Loucy (cell line): Measurements from ENCODE around the gene THY1.

Experiments
- H2AFZ ChIP-seq: fragments of 200-600 bp; sonication (generic); 2 replicates; pipeline ENCODE4 v1.6.0; 2016; ENCODE audit warnings: antibody characterized with exemption, mild to moderate bottlenecking, low read length, moderate library complexity
- H3F3A ChIP-seq: fragments of 200-600 bp; 2 replicates; pipeline ENCODE4 v1.6.0; 2016; ENCODE audit warnings: antibody characterized with exemption, low read depth, mild to moderate bottlenecking
- H3K27me3 ChIP-seq: fragments of 200-600 bp; sonication (generic); 2 replicates; pipeline ENCODE4 v1.6.1; 2014; ENCODE audit warnings: low read length, mild to moderate bottlenecking; ENCODE audit not compliant: insufficient read depth, poor library complexity, severe bottlenecking
- H3K36me3 ChIP-seq: fragments of 200-600 bp; sonication (generic); 2 replicates; pipeline ENCODE4 v1.6.1; 2016; ENCODE audit warnings: low read length; ENCODE audit not compliant: insufficient read depth
- H3K4me1 ChIP-seq: fragments of 200-600 bp; sonication (generic); 2 replicates; pipeline ENCODE4 v1.5.1; 2014; ENCODE audit warnings: low read length, mild to moderate bottlenecking; ENCODE audit not compliant: insufficient read depth, poor library complexity, severe bottlenecking
- H3K4me2 ChIP-seq: fragments of 200-600 bp; sonication (generic); 2 replicates; pipeline ENCODE4 v1.6.0; 2014; ENCODE audit warnings: antibody characterized with exemption, low read length, low read depth, mild to moderate bottlenecking; ENCODE audit not compliant: poor library complexity, severe bottlenecking
- H3K4me3 ChIP-seq: fragments of 200-600 bp; sonication (generic); 2 replicates; pipeline ENCODE4 v1.5.1; 2014; ENCODE audit warnings: low read length, mild to moderate bottlenecking, mixed read lengths; ENCODE audit not compliant: poor library complexity, severe bottlenecking
- H3K79me2 ChIP-seq: fragments of 200-600 bp; sonication (generic); 2 replicates; pipeline ENCODE4 v1.6.1; 2014; ENCODE audit warnings: low read length; ENCODE audit not compliant: insufficient read depth
- H3K9ac ChIP-seq: fragments of 200-600 bp; sonication (generic); 2 replicates; pipeline ENCODE4 v1.6.0; 2014; ENCODE audit warnings: mild to moderate bottlenecking, low read depth, low read length, moderate library complexity; ENCODE audit not compliant: poor library complexity, severe bottlenecking
- H3K9me2 ChIP-seq: fragments of 200-600 bp; sonication (generic); replicated peaks from 2 replicates; pipeline ENCODE4 v1.6.1; 2016; ENCODE audit warnings: low read depth, low read length, mixed read lengths
- H3K9me3 ChIP-seq: fragments of 200-600 bp; sonication (generic); 2 replicates; pipeline ENCODE4 v1.6.1; 2014; ENCODE audit warnings: mild to moderate bottlenecking, antibody characterized with exemption, low read length, low read depth; ENCODE audit not compliant: insufficient read depth
- H4K20me1 ChIP-seq: fragments of 200-600 bp; sonication (generic); 2 replicates; pipeline ENCODE4 v1.6.0; 2014; ENCODE audit warnings: antibody characterized with exemption, low read length, mild to moderate bottlenecking; ENCODE audit not compliant: insufficient read depth, poor library complexity, severe bottlenecking
- EZH2phosphoT487 ChIP-seq: fragments of 200-600 bp; IDR thresholded peaks from 2 replicates; pipeline ENCODE4 v1.6.1; 2018; ENCODE audit warnings: antibody characterized with exemption, mild to moderate bottlenecking, moderate library complexity, borderline replicate concordance
- TF ChIP-seq, protein P1 (sequence below): fragments of 200-600 bp; sonication (generic); conservative IDR thresholded peaks from 2 replicates; pipeline ENCODE4 v1.5.1; 2014; ENCODE audit warnings: mild to moderate bottlenecking, antibody characterized with exemption, low read length

The THY1 gene

DNA sequence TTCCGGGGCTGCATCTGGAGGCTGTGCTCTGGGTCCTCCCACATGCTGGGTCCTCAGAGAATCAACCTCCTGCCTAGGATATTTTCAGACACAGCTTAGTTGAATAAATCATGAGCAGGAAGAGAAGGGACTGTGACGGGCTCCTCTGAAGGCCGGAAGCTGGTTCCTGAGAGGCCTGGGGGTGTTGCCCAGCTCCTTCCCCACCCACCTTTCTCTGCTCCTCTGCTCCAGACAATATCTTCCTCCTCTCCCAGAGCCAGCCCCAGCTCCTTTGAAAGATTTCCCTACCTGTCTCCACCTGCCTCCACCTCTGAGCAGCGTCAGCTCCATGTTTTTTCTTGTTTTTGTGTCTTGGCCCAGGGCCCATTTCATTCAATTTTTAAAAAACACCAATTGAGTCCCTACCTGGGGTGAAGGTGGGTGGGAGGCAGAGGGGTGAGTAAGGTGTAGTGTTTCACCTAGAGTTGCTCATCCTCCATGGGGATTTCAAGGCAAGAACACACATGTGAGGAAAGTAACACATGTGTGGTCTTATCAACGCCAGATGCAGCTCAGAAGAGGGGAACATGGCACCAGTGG is 24.8 kb upstream of the THY1 start:
- no peak overlapping the region for H2AFZ ChIP-seq
- H3K4me1 ChIP-seq = peaks cover 9% of the 10 kb centered on the region
- TF ChIP-seq, protein P1, sequence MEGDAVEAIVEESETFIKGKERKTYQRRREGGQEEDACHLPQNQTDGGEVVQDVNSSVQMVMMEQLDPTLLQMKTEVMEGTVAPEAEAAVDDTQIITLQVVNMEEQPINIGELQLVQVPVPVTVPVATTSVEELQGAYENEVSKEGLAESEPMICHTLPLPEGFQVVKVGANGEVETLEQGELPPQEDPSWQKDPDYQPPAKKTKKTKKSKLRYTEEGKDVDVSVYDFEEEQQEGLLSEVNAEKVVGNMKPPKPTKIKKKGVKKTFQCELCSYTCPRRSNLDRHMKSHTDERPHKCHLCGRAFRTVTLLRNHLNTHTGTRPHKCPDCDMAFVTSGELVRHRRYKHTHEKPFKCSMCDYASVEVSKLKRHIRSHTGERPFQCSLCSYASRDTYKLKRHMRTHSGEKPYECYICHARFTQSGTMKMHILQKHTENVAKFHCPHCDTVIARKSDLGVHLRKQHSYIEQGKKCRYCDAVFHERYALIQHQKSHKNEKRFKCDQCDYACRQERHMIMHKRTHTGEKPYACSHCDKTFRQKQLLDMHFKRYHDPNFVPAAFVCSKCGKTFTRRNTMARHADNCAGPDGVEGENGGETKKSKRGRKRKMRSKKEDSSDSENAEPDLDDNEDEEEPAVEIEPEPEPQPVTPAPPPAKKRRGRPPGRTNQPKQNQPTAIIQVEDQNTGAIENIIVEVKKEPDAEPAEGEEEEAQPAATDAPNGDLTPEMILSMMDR = no peak
- TF ChIP-seq EZH2phosphoT487 = no peak
- H3K9me2 ChIP-seq = no peaks in the 10 kb centered on the region
- H3K4me3 ChIP-seq = no peak overlapping the region
- H3K9me3 ChIP-seq = no peaks in the 10 kb centered on the region
- no peak overlapping the region for H3K9ac ChIP-seq
- no peaks in the 10 kb centered on the region for H3K27me3 ChIP-seq
- H4K20me1 ChIP-seq = no peaks in the 10 kb centered on the region
- no peak overlapping the region for H3K4me2 ChIP-seq
- H3K79me2 ChIP-seq = no peaks in the 10 kb centered on the region
- no peaks in the 10 kb centered on the region for H3K36me3 ChIP-seq
- no peaks in the 10 kb centered on the region for H3F3A ChIP-seq

DNA sequence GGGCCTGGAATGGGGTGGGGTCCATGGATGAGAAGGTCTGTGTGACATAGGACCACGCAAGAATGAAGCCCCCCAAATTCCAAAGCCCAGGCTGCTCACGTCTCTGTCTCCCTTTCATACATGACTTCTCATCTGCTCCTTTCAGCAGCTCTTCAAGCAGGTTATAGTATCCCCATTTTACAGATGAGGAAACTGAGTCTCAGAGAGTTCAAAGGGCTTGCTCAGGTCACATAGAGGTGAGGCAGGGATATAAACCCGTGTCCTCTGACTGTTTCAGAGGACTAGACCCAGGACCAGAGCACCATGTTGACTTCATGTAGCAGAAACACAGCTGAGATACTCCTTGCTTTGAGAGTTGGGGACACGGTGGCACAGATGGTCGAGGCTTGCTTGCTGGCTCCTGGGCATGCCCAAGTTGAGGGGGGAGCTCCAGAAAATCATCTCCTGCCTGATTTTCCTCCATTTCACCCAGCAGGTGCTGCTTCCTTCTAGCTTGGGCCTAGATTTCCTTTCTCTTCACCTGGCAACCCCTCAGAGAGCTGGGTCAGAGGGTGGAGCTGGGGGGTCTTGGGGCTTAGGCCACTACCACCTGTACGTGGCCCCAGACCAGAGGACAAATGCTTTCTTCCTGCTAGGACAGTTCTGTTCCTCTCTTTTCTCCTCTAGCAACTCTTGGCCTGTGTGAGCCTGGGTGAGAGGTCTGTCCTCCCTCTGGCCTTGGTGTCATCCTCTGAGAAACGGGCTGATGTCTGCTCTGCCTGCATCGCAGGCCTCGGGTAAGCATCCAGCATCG is 24.1 kb upstream of the THY1 start:
- Histone ChIP-seq H2AFZ (no peak overlapping the region), H3K4me1 (peaks cover 14% of the 10 kb centered on the region), H3K27me3 (no peaks in the 10 kb centered on the region), H3F3A (no peaks in the 10 kb centered on the region), H3K36me3 (no peaks in the 10 kb centered on the region), H3K9ac (no peak overlapping the region), H3K79me2 (no peaks in the 10 kb centered on the region), H3K9me3 (no peaks in the 10 kb centered on the region), H3K4me3 (no peak overlapping the region), H4K20me1 (no peaks in the 10 kb centered on the region), H3K9me2 (no peaks in the 10 kb centered on the region), H3K4me2 (no peak overlapping the region)
- TF ChIP-seq, protein P1 = no peak
- no peak for TF ChIP-seq EZH2phosphoT487

GRCh38 chr11:119446434-119446833 is 23.5 kb upstream of the THY1 start:
- Histone ChIP-seq H3K9me3 (no peaks in the 10 kb centered on the region), H3K9ac (no peak overlapping the region), H3K79me2 (no peaks in the 10 kb centered on the region), H3K36me3 (no peaks in the 10 kb centered on the region), H4K20me1 (no peaks in the 10 kb centered on the region), H3K9me2 (no peaks in the 10 kb centered on the region), H3K4me1 (peaks cover 20% of the 10 kb centered on the region), H3K4me2 (no peak overlapping the region), H3K27me3 (no peaks in the 10 kb centered on the region), H2AFZ (no peak overlapping the region), H3K4me3 (no peak overlapping the region), H3F3A (no peaks in the 10 kb centered on the region)
- TF ChIP-seq, protein P1 = no peak
- no peak for TF ChIP-seq EZH2phosphoT487
